ENCODE results near the gene DRD4. TPM values are rescaled to one million over a fixed set of nuclear protein-coding genes. Genes with fewer than 3 reads are reported as not detected.

The DRD4 gene
- total and polyA plus RNA-seq, 2 of the 8 experiments (the other 6 are each of a cell fraction or from before 2014, with no cell fraction given): 3.4 to 4.9 TPM

DNA sequence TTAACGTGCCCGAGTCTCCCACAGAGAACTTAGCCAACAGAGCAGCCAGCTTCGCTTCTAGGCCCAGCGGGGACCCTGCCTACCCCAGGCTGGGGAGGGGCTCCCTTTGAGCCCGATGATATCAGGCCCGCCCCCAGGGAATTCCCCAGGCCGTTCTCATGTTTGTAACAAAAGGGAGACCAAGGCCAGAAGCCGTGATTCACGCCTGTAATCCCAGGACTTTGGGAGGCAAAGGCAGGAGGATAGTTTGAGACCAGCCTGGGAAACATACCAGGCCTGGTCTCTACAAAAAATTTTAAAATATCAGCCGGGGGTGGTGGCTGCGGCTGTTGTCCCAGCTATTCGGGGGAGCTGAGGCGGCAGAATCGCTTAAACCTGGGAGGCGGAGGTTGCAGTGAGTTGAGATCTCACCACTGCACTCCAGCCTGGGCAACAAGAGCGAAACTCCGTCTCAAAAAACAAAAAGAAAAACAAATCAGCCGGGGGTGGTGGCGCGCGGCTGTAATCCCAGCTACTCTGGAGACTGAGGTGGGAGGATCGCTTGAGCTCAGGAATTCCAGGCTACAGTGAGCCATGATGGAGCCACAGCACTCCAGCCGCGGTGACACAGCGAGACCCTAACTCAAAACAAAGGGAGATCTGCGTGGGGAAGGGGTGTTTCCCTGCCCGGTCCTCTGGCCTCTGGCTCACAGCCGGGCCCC lies 1.7 kb downstream of the DRD4 start (continued):
- TF ChIP-seq CHD7 (IDR thresholded peaks at IDR 0.05; ENCODE audit: insufficient replicate concordance, low read length) (no peak), TAF1 (IDR thresholded peaks at IDR 0.05; ENCODE audit: low read depth, low read length) (peak; percentile 69), NRF1 (IDR thresholded peaks at IDR 0.05; ENCODE audit: low read depth, low read length) (no peak), TEAD4 (IDR thresholded peaks at IDR 0.05; ENCODE audit: low read depth, low read length) (peak; percentile 76; the same call in 1 of the 2 replicates), CEBPB (IDR thresholded peaks at IDR 0.05; ENCODE audit: low read depth, low read length) (no peak), ASH2L (IDR thresholded peaks at IDR 0.05; ENCODE audit: low read length) (peak; percentile 44), POLR2A (IDR thresholded peaks at IDR 0.05; ENCODE audit: control extremely low read depth in 1 of 2, low read depth in 2 of 2, low read length in 2 of 2) (peak in 1 of 2 experiments; percentile 73; a peak in 2 of 3 replicates), GTF2F1 (IDR thresholded peaks at IDR 0.05; ENCODE audit: borderline replicate concordance, low read depth, low read length) (no peak)
- TF ChIP-seq, protein P1, sequence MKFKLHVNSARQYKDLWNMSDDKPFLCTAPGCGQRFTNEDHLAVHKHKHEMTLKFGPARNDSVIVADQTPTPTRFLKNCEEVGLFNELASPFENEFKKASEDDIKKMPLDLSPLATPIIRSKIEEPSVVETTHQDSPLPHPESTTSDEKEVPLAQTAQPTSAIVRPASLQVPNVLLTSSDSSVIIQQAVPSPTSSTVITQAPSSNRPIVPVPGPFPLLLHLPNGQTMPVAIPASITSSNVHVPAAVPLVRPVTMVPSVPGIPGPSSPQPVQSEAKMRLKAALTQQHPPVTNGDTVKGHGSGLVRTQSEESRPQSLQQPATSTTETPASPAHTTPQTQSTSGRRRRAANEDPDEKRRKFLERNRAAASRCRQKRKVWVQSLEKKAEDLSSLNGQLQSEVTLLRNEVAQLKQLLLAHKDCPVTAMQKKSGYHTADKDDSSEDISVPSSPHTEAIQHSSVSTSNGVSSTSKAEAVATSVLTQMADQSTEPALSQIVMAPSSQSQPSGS (IDR thresholded peaks at IDR 0.05; ENCODE audit: low read length): 0 out of 2 replicates have a peak, but pooled peaks have one; percentile 13

Data from H1 (cell line).